ENCODE results near the gene COIL.

COIL gene

DNA sequence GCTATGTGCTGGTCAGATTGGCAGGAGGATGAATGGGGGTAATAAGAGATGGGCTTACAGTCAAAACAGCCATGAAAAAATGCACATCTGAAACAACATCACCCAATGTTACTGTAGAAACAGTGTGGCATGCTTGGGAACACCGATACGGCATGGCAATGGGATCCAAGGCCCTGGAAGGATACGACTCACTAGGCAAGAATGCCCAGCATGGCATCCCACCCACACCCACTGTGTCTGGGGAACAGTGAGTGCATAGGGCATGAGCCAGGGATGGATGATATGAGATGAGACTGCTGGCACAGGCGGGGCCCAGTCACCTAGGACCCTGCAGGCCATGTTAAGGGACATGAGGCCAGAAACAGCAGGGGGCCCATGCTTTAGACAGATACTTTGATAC, 58.5 kb downstream of the COIL start:
- DNase-seq, result no peak

DNA sequence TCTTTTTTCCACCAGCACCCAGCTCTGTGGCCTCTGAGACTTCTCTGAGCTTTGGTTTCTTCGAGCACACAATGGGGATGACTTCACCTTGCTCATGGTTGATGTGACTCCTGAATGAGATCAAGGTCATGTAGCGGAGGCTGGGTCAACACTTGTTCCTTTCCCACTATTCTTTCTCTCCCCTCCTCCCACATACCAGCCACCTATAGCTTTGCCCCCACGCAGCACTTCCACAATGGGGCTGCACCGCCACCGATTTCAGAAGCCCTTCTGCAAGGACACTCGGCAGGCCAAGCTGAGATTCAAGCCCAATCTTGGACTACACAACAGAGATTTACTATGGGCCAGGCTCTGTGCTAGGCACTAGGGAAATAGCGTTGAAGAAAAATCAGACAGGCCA, 61.4 kb downstream of the COIL start:
- no peak for DNase-seq

DNA sequence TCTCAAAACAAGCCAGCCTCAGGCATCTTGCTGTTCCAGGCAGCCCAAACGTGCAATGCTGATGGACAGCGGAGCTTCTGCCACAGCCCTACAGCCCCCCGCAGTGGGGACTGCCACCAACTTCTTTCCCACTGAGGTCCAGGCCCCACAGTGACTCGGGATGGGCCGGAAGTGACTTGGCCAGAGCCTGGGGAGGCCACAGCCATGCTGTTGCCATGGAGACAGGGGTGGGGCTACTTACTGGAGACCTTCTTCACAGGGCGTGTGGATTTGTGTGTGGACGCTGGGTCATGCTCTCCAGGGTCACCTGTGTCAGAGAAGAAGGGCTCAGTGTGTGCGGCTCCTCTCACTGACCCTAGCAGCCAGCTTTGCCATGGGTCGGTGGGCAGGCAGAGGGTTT, 62.0 kb downstream of the COIL start:
- DNase-seq, result no peak

DNA sequence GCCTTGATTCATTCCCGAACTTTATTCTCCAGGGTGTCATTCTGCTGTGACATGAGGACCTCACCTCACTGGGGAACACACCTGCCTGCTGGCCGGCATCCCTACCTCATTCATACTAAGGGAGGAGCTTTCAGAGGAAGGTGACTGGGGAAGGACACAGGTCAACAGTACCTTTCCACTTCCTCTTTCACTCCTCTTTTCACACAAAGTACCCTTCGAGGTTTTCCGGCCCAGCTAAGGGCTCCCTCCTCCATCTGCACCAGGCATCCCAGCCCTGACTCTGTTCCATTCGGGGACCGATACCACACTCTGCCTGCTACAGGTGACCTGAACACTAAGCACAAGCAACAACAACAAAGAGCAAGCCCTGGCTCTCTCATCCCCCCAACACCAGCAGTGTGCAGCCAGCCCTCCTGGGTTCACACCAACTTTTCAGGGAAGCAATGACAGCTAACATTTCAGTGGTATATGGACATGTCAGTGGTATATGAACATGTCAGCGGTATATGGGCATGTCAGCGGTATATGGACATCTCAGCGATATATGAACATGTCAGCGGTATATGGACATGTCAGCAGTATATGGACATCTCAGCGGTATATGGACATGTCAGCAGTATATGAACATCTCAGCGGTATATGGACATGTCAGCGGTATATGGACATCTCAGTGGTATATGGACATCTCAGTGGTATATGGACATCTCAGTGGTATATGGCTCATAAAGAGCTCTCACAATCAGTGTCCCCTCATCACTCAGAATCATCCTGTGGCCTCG, 63.0 kb downstream of the COIL start:
- no peak for DNase-seq

DNA sequence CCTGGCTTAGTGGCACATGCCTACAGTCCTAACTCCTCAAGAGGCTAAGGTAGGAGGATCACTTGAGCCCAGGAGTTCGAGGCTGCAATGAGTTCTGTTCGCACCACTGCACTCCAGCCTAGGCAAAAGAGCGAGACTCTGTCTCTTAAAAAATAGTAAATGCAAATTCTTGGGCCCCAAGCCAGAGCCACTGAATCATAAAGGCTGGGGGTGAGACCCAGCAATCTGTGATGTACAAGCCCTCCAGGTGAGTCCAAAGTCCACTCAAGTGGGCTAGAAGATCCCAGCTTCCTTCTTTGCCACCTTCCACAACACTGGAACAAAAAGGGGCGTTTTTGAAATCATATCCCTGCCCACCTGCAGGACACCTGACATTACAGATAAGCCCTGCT, 63.9 kb downstream of the COIL start:
- DNase-seq, result no peak

DNA sequence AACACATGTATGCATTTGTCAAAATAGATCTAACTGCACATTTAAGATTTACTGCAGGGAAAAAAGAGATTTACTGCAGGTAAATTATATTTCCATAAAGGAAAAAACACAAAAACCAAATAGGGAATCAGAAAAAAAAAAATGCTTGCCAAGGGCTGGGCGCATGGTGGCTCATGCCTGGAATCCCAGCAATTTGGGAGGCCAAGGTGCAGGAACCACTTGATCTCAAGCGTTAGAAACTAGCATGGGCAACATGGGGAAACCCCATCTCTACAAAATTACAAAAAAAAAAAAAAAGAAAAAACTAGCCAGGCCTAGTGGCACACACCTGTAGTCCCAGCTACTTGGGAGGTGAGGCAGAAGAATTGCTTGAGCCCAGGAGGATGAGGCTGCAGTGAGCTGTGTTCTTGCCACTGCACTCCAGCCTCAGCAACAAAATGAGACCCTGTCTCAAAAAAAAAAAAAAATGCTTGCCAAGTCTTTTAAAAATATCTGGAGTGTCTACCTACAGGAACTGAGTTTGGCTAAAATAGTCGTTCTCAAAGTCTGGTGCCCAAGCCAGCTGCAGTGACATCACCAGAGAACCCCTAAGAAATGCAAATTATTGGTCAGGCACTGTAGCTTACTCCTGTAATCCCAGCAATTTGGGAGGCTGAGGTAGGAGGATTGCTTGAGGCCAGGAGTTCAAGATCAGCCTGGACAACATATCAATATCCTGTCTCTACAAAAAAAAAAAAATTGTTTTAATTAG, 64.5 kb downstream of the COIL start:
- DNase-seq, result no peak

DNA sequence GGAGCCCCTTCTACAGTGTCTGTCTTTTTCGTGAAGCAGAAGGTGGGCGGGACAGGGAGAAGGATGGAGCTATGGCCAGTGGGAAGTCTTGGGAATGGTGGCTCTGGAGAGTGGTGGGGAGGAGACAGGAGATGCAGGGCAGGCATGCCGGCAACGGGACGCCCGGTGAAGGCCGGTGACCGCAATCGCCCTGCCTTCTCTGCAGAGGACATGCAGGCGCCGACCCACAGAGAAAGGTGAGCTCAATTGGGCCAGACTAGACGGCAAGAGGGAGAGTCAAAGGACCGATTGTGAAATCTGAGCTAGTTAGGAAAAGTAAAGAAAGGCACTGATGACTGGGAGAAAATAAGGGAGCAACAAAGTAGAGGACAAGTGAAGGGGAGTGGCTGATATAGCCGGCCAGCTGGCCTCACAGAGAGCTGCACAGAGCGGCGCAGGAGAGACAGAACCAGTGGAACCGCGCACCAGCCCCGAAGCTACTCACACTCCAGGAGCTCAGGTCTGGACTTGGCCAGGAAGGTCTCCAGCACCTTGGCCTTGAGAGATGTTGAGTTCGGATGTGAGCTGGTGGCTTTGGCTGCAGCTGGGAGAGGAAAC, 65.9 kb downstream of the COIL start:
- no peak for DNase-seq

DNA sequence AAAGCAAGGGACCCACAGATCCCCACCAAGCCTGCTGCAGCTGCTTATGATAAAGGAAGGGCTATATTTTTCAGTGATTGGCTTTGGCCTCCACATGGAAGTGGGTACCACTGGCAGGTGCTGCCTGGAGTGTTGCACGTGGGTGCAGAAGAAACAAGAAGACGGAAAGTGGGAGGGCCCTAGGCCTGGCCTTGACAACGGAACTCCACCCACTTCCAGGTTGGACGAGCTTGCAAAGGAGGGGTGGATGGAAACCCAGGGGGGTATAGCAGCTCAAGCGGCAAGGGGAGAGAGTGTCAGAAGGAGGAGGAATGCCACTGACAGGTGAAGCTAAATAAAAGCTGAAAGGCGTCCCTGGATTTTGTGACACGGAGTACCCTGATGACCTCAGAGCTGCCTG, 67.3 kb downstream of the COIL start:
- DNase-seq, result no peak

DNA sequence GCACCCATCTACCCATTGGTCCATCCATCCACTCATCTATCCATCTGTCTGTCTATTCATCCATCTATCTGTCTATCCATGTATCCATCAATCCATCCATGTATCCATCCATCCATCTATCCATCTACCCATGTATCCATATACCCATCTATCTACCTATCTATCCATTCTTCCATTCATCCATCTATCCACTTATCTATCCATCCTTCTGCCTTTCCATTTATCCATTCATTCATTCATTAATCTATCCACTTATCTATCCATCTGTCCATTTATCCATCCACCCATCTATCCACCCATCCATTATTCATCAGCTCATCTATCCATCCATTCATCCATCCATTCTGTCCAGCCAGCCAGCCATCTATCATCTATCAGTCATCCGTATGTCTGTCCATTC, 68.5 kb downstream of the COIL start:
- no peak for DNase-seq

DNA sequence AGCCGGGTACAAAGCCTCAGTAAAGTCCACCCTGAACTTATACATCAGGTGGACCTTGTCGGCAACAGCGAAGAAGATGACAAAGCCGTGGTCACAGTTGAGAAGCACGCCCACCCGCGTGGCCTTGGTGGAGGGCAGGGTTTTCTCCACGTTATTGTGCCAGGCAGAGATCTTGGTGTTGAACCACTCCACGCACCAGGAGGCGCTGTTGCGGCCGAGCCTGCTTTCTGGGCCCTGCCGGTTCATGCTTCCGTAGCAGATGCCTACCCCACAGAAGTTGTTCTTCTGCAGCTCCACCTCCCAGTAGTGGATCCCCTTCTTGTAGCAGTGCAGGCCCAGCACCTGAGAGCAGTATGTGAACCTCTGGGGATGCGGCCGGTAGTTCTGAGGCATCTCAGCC, 69.1 kb downstream of the COIL start:
- no peak for DNase-seq

DNA sequence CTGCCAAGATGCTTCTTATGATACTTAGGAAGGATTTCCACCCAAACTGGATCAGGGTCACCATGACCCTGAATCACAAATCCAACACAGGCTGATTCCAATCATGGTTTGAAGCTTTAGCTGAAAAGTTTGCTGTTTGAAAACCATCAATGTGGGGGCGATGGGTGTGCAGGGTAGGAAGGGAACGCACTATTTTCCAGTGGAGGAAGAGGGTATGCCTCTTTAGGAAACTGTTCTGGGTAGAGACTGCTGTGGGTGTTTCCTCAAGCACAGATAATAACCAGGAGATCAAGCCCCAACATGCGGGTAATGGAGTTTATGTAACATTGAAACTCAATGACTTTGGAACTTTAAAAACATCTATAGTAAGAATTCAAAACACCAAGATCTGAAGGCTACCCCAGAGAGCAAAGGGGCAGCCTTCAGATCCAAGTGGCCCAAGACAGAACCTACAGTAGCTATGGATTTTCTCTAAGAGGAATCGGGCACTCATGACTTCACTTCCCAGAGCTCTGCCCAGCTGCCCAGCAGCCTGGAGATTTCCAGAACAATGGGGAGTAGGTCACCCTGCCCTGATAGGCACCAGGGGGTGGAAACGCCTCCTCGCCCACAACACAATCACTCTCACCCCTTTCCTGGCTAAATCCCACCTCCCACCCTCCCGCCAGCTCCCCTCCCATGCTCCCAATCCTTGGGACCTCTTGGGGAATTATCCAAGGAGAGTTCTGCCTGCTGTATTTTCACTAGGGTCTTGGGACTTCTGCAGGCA, 69.8 kb downstream of the COIL start:
- no peak for DNase-seq

DNA sequence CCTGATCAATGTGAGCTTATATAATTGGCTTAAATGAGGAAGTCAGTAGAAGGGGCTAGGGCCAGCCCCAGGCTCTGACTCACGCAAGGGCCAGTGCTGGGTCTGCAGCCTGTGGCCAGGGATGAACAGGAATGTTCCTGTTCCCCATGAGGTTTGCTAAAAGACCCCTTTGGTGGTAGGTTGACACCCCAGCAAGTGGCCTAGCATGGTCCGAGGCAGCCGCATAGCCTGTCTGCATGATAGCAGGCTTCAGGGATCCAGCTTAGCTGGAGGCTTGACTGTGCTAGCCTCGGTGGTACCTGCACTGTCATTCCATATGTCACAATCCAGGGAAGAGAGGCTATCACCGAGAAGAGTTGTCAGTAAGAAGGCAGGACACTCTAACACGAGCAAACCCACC, 70.5 kb downstream of the COIL start:
- no peak for DNase-seq

Data from NCI-H510A (cell line).